Measurements from ENCODE around the gene GNB4. TPM values are rescaled to one million over a fixed set of nuclear protein-coding genes. Genes with fewer than 3 reads are reported as not detected.

The GNB4 gene
- total RNA-seq, 2 donors from 2014 or later: 11.9 to 13.8 TPM

DNA sequence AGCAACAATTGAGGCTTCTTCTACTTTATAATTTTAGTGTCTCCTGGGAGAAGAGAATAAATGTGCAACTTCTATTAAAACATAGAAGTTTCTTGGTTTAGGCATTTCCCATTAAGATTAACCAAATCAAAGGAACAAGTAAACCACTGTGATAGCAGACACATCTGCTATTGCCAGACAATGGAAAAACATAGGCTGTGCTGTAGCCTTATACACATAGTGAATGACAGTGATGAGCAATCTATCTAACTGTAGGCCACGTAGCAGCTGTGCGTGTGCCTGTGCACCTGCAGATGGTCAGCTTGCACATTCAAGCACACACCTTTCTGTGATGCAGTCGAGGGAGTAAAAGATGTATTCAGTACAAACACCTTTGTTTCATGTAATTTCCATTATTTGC is 32.7 kb downstream of the GNB4 start:
- WGBS, 2 experiments (ENCODE audit: insufficient coverage in 1 of 2, insufficient read length in 1 of 2): 86 to 97% methylated on average over 3 of the region's 3 CpGs
- H3K27ac ChIP-seq (ENCODE audit: low read depth, low read length): no peak overlapping the region
- TF ChIP-seq, protein P1, sequence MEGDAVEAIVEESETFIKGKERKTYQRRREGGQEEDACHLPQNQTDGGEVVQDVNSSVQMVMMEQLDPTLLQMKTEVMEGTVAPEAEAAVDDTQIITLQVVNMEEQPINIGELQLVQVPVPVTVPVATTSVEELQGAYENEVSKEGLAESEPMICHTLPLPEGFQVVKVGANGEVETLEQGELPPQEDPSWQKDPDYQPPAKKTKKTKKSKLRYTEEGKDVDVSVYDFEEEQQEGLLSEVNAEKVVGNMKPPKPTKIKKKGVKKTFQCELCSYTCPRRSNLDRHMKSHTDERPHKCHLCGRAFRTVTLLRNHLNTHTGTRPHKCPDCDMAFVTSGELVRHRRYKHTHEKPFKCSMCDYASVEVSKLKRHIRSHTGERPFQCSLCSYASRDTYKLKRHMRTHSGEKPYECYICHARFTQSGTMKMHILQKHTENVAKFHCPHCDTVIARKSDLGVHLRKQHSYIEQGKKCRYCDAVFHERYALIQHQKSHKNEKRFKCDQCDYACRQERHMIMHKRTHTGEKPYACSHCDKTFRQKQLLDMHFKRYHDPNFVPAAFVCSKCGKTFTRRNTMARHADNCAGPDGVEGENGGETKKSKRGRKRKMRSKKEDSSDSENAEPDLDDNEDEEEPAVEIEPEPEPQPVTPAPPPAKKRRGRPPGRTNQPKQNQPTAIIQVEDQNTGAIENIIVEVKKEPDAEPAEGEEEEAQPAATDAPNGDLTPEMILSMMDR (conservative IDR thresholded peaks at IDR 0.05): no peak
- Mint-ChIP-seq H3K27me3 (ENCODE audit: insufficient read depth) (no peaks in the 10 kb centered on the region), H3K27ac (no peak overlapping the region), H3K4me3 (no peak overlapping the region), H3K36me3 (ENCODE audit: low read depth) (peaks cover 3% of the 10 kb centered on the region), H3K9me3 (no peaks in the 10 kb centered on the region), H3K4me1 (no peaks in the 10 kb centered on the region)
- H3K4me1 ChIP-seq (ENCODE audit: control insufficient read depth, insufficient read depth, low read length): no peaks in the 10 kb centered on the region
- no peak overlapping the region for H3K9ac ChIP-seq (ENCODE audit: extremely low read depth, low read length, poor library complexity, severe bottlenecking)
- no peaks in the 10 kb centered on the region for H3K27me3 ChIP-seq (ENCODE audit: control insufficient read depth, insufficient read depth, low read length, poor library complexity, severe bottlenecking)
- H3K9me3 ChIP-seq (ENCODE audit: control insufficient read depth, low read length): no peaks in the 10 kb centered on the region
- no peak for DNase-seq
- peaks cover 21% of the 10 kb centered on the region for H3K36me3 ChIP-seq (ENCODE audit: control insufficient read depth, insufficient read depth, low read length)
- H3K4me3 ChIP-seq (ENCODE audit: low read length): no peak overlapping the region

DNA sequence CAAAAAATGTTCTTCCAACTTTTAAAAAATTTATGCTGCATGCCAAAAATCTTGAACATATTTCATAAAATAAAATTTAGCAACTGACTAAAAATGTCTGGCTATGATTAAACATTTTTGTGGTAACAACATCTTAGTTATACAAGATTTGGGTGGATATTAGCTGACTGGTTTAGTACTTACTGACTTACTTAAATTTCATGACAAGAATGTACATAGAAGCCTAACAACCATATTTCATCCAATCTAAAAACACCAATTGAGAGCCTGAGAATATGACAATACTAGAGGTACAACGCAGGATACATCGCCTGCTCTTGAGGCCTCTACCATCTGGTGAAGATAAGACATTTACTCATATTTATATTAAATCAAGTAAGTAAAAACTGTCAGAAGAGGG is 34.6 kb downstream of the GNB4 start:
- Mint-ChIP-seq H3K9me3 (no peaks in the 10 kb centered on the region), H3K27me3 (ENCODE audit: insufficient read depth) (no peaks in the 10 kb centered on the region), H3K27ac (no peak overlapping the region), H3K4me1 (no peaks in the 10 kb centered on the region), H3K36me3 (ENCODE audit: low read depth) (no peaks in the 10 kb centered on the region), H3K4me3 (no peak overlapping the region)
- H3K4me3 ChIP-seq (ENCODE audit: low read length): no peak overlapping the region
- H3K9me3 ChIP-seq (ENCODE audit: control insufficient read depth, low read length): no peaks in the 10 kb centered on the region
- no peak overlapping the region for H3K9ac ChIP-seq (ENCODE audit: extremely low read depth, low read length, poor library complexity, severe bottlenecking)
- no peaks in the 10 kb centered on the region for H3K27me3 ChIP-seq (ENCODE audit: control insufficient read depth, insufficient read depth, low read length, poor library complexity, severe bottlenecking)
- 94% methylated on average over 2 of the region's 2 CpGs; no CpG with 5 or more reads in 1 of the 2 experiments for WGBS, 2 experiments (ENCODE audit: insufficient coverage in 1 of 2, insufficient read length in 1 of 2)
- TF ChIP-seq, protein P1 (conservative IDR thresholded peaks at IDR 0.05): no peak
- H3K36me3 ChIP-seq (ENCODE audit: control insufficient read depth, insufficient read depth, low read length): peaks cover 23% of the 10 kb centered on the region
- no peak overlapping the region for H3K27ac ChIP-seq (ENCODE audit: low read depth, low read length)
- no peak for DNase-seq
- no peaks in the 10 kb centered on the region for H3K4me1 ChIP-seq (ENCODE audit: control insufficient read depth, insufficient read depth, low read length)

DNA sequence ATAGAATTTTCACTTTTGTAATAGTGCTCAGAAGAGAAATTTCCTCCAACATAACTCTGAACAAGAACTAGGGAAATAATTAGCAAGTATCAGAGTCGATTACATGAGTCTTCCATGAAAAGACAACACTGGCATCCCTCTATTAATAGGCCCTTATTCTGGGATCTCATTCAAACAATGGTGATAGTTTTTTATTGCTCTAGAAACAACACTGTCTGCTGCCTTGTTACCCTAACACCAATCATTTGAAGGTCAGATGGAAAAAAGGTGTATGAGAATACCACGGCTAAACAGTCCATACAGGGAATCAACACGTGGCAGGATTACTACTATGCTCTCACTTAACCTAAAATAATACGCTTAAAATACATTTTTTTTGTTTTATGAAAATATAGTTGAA is 35.9 kb downstream of the GNB4 start:
- Histone ChIP-seq H3K9me3 (ENCODE audit: control insufficient read depth, low read length) (no peaks in the 10 kb centered on the region), H3K27me3 (ENCODE audit: control insufficient read depth, insufficient read depth, low read length, poor library complexity, severe bottlenecking) (no peaks in the 10 kb centered on the region), H3K9ac (ENCODE audit: extremely low read depth, low read length, poor library complexity, severe bottlenecking) (no peak overlapping the region), H3K27ac (ENCODE audit: low read depth, low read length) (no peak overlapping the region), H3K36me3 (ENCODE audit: control insufficient read depth, insufficient read depth, low read length) (peaks cover 23% of the 10 kb centered on the region), H3K4me3 (ENCODE audit: low read length) (no peak overlapping the region), H3K4me1 (ENCODE audit: control insufficient read depth, insufficient read depth, low read length) (no peaks in the 10 kb centered on the region)
- no peak for DNase-seq
- Mint-ChIP-seq H3K4me1 (peaks cover 2% of the 10 kb centered on the region), H3K4me3 (no peak overlapping the region), H3K27me3 (ENCODE audit: insufficient read depth) (no peaks in the 10 kb centered on the region), H3K27ac (no peak overlapping the region), H3K36me3 (ENCODE audit: low read depth) (no peaks in the 10 kb centered on the region), H3K9me3 (no peaks in the 10 kb centered on the region)
- WGBS, 2 experiments (ENCODE audit: insufficient coverage in 1 of 2, insufficient read length in 1 of 2): 90% methylated on average over 3 of the region's 4 CpGs; no CpG with 5 or more reads in 1 of the 2 experiments
- TF ChIP-seq, protein P1 (conservative IDR thresholded peaks at IDR 0.05): no peak
